8988T (cell line): ENCODE results near the gene SLX9.
"Not testable (repeated sequence)": the region's sequence is repeated elsewhere in the genome, so short reads cannot be mapped to it uniquely, and the experiment has no call there.

Experiments used
- DNase-seq: peaks from one replicate; pipeline ENCODE4 v3.0.0; 2011

SLX9 gene

GRCh38 chr21:44902268-44903049 lies 37.4 kb upstream of the SLX9 start:
- DNase-seq, result no peak

- DNase-seq, result no peak
These were observed 36.7 kb upstream of the SLX9 start for GRCh38 chr21:44903050-44903685.

GRCh38 chr21:44903689-44904088 lies 36.1 kb upstream of the SLX9 start:
- no peak for DNase-seq

DNA sequence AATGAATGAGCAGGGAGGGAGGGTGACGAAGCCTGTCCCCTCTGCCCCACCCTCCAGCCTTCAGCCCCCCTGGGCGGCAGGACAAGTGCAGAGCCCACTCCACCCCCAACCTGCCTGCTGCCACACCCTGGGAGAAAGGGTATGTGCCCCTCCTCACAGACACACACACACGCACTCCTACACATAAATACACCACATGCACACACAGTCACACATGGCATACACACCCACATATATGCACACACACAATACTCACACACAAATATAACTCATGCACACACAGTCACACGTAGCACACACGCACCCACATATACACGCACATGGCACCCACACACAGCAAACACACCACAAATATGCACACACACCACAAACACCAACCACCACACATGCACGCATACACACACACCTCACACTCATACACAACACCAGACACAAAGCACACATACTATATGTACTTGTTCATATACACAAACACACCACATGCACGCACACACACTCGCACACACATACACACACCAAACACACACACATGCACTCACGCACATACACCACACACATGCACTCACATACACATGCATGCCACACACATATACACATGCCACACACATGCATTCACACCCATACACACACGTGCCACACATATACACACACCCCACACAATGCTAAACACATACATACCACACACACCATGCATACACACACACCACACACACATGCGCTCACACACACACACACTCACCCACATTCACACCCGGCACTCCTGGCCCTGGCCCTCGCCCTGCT lies 35.5 kb upstream of the SLX9 start:
- no peak for DNase-seq

DNA sequence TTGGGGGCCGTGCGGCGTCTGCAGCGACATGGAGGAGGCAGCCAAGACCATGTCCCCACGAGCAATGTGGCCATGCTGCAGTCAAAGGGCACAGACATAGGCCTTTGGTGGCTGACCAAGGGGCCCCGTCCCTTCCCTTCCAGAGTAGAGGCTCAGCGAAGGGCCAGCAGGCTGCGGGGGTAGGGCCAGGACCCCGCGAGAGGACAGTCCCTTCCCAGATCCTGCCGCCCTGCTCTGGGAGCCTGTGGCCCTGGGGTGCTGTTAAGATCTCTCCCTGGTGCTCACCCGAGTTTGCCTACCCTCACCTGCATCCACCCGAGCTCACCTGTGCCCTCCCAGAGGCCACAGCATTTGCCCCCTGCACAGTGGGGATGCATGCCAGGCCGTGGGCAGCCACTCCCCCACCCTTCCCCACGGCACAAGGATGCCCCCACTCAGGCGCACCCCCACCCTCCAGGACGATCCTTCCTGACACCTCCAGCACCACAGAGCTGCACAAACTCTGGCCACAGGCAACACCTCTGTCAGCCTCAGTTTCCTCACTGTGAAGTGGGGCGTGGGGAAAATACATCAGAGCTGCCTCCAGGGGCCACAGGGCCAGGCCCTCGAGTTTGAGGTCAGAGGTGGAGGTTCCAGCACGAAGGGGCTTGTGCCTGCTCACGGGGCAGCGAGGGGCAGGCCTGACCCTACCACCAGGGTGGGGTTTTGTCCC lies 34.7 kb upstream of the SLX9 start:
- no peak for DNase-seq

DNA sequence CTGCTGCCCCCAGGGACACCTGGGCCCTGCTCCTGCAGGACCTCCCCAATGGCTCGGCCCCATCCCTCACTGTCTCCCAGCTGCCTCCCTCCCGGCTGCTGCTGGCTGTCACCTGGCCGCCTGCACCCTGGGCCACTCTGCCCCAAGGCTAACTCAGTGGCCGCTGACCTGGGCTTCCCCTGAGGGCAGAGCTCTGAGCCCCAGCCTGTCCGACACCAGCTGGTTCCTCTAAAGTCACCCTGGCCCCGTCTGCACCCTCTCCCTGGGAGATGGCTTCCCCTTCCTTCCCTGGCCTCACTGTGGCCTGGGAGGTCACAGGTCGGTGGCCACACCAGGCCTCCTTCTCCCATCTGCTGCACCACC lies 34.1 kb upstream of the SLX9 start:
- no peak for DNase-seq

DNA sequence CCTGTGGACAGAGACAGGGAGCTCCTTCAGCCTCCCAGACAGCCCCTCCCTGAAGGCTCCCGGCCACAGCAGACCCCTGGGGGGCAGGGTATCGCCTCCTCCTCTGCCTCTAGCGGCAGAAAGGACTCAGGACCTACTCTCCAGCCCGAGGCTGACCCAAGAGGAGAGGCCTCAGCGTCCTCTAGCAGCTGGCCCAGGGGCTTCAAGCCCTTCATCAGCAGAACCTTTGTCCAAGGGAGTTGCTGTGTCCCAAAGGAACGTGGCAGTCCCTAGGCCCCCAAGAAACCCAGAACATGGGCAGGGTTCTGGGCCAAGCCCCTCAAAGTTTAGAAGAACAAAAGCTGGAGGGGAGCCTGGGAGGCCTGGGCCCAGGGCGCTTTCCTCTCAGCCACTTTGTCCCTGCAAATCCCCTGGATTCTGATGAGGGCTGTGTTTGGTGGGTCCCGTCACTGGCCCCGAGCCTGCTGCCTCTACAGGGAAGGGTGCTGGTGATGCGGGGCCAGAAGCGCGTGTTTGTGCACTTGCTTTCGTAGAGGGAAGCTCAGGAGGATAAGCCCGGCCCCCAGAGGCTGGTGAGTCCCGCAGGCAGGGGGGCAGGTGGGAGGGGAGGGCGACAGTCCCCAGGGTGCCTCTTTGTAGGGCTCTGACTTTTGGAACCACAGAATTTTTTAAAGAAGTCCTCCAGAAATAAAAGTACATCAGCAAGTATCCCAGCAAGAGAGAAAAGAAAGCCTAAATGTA lies 32.4 kb upstream of the SLX9 start:
- no peak for DNase-seq

- DNase-seq, result no peak
These were observed 31.6 kb upstream of the SLX9 start for GRCh38 chr21:44907966-44908895.

GRCh38 chr21:44908908-44909307 lies 30.9 kb upstream of the SLX9 start:
- no peak for DNase-seq

- no peak for DNase-seq
These were observed 30.1 kb upstream of the SLX9 start for GRCh38 chr21:44909719-44910118.

GRCh38 chr21:44910229-44911067 lies 29.4 kb upstream of the SLX9 start:
- DNase-seq, result no peak

DNA sequence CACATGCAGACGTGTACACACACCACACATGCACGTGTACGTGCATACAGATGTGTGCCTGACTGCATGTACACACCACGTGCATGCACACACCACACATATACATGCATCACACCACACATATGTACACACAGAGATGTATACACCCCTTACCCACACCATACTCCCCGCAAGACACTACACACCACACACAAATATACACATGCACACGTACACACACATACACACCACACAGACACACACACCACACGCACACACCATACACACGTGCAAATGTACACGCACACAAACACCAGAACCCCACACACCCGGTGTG lies 28.8 kb upstream of the SLX9 start:
- no peak for DNase-seq

DNA sequence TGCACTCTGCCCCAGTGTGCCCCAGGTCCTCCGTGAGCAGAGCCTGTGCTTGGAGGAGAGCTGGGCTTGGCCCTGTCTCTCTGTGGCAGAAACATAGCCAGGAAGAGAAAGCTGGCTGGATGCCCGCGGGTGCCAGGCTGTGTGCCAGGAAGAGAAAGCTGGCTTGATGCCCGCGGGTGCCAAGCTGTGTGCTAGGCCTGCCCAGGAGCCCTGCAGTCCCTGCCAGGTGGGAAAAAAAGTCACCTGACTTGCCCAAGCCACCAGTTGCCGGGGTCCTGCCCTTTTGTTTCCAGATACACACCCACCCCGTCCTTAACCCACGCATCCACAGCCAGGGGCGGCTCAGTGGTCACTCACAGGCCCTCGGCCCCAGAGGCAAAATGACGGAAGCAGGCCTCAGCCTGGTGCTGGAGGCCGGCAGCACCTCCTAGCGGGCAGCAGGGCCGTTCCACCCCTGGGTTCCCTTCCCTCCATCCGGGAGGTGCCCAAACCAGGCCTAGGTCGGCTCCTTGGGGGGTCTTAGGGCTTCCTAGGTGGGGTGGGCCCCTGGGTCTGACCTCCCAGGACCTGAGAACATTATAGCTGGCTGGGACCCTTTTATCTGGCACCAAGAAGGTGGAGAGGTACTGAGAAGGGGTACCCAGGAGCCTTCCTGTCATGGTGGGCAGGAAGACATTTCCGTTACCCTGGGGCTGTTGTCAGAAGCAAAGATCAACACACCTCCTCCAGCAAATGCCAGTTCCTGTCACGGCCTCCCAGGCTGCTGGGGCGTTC lies 28.3 kb upstream of the SLX9 start:
- DNase-seq, result no peak

GRCh38 chr21:44912158-44912473 lies 27.7 kb upstream of the SLX9 start:
- DNase-seq, result no peak

DNA sequence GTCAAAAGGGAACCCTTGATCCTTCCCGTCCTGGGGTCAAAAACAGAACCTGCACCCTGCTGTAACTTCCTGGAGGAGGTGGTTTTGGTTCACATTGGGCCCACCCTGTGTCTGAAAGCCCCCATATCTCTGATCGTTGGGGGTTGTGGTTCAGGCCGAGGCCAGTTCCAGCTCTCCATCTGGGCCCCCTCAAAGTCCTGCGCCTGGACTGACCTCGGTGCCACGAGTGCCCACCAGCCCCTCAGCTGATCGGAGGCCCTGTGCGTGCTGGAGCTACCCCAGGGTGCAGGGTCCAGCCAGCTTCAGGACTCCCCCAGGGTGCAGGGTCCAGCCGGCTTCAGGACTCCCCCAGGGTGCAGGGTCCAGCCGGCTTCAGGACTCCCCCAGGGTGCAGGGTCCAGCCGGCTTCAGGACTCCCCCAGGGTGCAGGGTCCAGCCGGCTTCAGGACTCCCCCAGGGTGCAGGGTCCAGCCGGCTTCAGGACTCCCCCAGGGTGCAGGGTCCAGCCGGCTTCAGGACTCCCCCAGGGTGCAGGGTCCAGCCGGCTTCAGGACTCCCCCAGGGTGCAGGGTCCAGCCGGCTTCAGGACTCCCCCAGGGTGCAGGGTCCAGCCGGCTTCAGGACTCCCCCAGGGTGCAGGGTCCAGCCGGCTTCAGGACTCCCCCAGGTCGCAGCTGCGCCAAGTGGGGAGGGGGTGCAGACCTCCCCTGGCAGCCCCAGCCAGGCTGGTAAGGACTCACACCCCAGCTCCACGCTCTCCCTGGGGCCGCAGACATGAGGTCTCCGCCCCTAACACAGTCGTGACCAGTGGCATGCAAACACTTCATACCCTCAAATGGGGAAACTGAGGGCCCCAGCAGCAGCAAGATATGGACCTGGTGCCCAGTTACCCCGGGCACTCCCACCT lies 27.1 kb upstream of the SLX9 start:
- DNase-seq, result not testable (repeated sequence)

GRCh38 chr21:44913425-44914175 lies 26.2 kb upstream of the SLX9 start:
- no peak for DNase-seq

- DNase-seq, result no peak
These were observed 25.5 kb upstream of the SLX9 start for GRCh38 chr21:44914176-44914874.

DNA sequence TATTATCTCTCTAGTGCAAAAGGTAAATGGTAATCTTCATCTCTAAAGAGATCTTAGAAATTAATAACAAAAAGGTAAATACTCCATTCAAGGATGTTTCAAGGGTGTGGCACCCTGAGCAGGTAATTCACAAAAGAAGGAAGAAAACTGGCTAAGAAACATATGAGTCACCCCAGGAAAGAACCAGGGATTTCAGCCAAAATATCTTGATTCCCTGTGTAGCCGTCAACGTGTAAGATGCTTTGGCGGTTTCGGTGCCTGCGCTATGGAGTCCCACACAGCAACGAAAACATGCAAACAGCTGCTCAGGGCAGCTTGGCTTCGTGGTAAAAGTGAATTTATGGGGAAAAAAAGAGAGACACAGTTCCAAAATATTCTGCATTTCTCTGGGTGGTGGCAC lies 22.9 kb upstream of the SLX9 start:
- no peak for DNase-seq
